Heart left ventricle (tissue), 13 donors: ENCODE results near the gene MLST8.

Experiments
- POLR2A ChIP-seq, 2 donors: fragments of 450-650 bp; IDR thresholded peaks; one replicate each; pipeline ENCODE4 v1.6.1; 2017; ENCODE audit warnings: antibody characterized with exemption in 2 of 2, mild to moderate bottlenecking in 2 of 2, moderate library complexity in 2 of 2
- TF ChIP-seq, protein P1 (sequence below), 12 donors: fragments of 200-600 bp; sonication (generic) in 4 of 12; IDR thresholded peaks; one replicate each; pipeline versions ENCODE4 v1.5.0 to v1.8.0; 2018 to 2022; ENCODE audit warnings: antibody characterized with exemption in 12 of 12, mild to moderate bottlenecking in 5 of 12
- donor health status: ischemic (EF 13 %, LVEDD 7.1; RV severe dilation, severe dysfunction).
- donor health status: DM: no; HTN: yes; CAD: no.
- donor health status: DM: no; HTN: no; CAD: no.
- donor health status: ischemic (EF 25% LVEDD 6.9; RV normal size, moderate dysfunction).
- donor health status: ischemic (EF 25% LVEDD 5.7; RV mildly dilated, moderate dysfunction).
- donor health status: ischemic (EF 35%, LVEDD 5.7; RV mildly dilated, moderate dysfunction).
- donor health status: nonischemic (EF 11% LVEDD 7.7; RV severe dilation, severe dysfunction).
- donor health status: DM: yes; HTN: yes; CAD: no.
- donor health status: PGD.
- donor health status: ischemic (EF 29% LVEDD 5.4; RV normal size, mild dysfunction).
- donor health status: nonischemic (EF 23%, LVEDD 6.1; RV moderate dilation, normal function).

DNA sequence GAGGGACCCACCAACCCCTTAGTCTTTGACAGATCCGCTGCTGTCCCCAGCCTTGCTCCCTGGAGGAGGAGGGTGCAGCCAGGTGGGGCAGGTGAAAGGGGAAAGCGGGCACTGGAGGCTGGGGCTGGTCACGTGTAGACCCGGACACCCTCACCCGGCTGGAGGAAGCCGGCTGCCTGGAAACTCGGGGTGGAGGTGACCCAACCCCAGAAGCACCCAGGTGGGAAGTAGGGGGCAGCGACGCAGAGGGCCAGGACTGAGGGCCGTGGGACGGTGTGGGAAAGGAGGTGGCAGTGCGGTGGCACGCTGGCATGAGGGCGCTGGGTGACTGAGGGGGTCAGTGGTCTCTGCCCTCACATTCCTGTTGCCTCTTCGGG lies 47.0 kb upstream of the MLST8 start:
- TF ChIP-seq, protein P1, sequence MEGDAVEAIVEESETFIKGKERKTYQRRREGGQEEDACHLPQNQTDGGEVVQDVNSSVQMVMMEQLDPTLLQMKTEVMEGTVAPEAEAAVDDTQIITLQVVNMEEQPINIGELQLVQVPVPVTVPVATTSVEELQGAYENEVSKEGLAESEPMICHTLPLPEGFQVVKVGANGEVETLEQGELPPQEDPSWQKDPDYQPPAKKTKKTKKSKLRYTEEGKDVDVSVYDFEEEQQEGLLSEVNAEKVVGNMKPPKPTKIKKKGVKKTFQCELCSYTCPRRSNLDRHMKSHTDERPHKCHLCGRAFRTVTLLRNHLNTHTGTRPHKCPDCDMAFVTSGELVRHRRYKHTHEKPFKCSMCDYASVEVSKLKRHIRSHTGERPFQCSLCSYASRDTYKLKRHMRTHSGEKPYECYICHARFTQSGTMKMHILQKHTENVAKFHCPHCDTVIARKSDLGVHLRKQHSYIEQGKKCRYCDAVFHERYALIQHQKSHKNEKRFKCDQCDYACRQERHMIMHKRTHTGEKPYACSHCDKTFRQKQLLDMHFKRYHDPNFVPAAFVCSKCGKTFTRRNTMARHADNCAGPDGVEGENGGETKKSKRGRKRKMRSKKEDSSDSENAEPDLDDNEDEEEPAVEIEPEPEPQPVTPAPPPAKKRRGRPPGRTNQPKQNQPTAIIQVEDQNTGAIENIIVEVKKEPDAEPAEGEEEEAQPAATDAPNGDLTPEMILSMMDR (IDR thresholded peaks at IDR 0.05) = no peak
- no peak for TF ChIP-seq POLR2A (IDR thresholded peaks at IDR 0.05)
